H1 (cell line): ENCODE data around the gene SNX7. TPM values are rescaled to one million over a fixed set of nuclear protein-coding genes. Genes with fewer than 3 reads are reported as not detected.

Source experiments
- polyA plus RNA-seq, 7 experiments: library from polyadenylated mRNA; depleted of rRNA in 3 of 7; stranded (reverse) in 5 of 7; unstranded in 2 of 7; fragments of >200 nt in 5 of 7; fragments of 200-250 nt in 2 of 7; gene quantifications; 1 replicate in 5 of 7; 2 replicates in 1 of 7; 4 replicates in 1 of 7; pipeline versions ENCODE4 v1.2.1 to v1.2.3, GENCODE V29; 2011 to 2013; ENCODE audit warnings: missing spikeins in 2 of 7, mixed read lengths in 2 of 7
- total RNA-seq: library from RNA; stranded (reverse); fragmentation: NEBNext Ultra II Directional; extraction: Animal tissue kit (Norgen Biotek cat#: 25700); gene quantifications from 2 replicates; pipeline ENCODE4 v1.2.1, GENCODE V29; 2021
- TF ChIP-seq, protein P1 (sequence below): IDR thresholded peaks from 2 replicates; pipeline ENCODE4 v1.6.1; 2012; ENCODE audit warnings: inconsistent platforms

SNX7 gene
- total and polyA plus RNA-seq, 2 of the 8 experiments (the other 6 are each of a cell fraction or from before 2014, with no cell fraction given): 9.2 to 23.8 TPM

GRCh38 chr1:98644510-98644909, 17.0 kb upstream of the SNX7 start (continued):
- TF ChIP-seq, protein P1, sequence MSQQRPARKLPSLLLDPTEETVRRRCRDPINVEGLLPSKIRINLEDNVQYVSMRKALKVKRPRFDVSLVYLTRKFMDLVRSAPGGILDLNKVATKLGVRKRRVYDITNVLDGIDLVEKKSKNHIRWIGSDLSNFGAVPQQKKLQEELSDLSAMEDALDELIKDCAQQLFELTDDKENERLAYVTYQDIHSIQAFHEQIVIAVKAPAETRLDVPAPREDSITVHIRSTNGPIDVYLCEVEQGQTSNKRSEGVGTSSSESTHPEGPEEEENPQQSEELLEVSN: no peak
